ENCODE measurements around the gene PSMF1.

GRCh38 chr20:1205802-1206201 is 87.4 kb downstream of the PSMF1 start:
- TF ChIP-seq, protein P1, sequence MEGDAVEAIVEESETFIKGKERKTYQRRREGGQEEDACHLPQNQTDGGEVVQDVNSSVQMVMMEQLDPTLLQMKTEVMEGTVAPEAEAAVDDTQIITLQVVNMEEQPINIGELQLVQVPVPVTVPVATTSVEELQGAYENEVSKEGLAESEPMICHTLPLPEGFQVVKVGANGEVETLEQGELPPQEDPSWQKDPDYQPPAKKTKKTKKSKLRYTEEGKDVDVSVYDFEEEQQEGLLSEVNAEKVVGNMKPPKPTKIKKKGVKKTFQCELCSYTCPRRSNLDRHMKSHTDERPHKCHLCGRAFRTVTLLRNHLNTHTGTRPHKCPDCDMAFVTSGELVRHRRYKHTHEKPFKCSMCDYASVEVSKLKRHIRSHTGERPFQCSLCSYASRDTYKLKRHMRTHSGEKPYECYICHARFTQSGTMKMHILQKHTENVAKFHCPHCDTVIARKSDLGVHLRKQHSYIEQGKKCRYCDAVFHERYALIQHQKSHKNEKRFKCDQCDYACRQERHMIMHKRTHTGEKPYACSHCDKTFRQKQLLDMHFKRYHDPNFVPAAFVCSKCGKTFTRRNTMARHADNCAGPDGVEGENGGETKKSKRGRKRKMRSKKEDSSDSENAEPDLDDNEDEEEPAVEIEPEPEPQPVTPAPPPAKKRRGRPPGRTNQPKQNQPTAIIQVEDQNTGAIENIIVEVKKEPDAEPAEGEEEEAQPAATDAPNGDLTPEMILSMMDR (conservative IDR thresholded peaks at IDR 0.05 in 1 of 2, IDR thresholded peaks at IDR 0.05 in 1 of 2; ENCODE audit: low read depth in 1 of 2, low read length in 2 of 2), result no peak
- TF ChIP-seq EZH2 (IDR thresholded peaks at IDR 0.05; ENCODE audit: low read length, missing control alignments), result no peak

Data from fibroblast of lung (primary cell).